B cell (primary cell): ENCODE measurements around the gene FRMPD2. TPM values are rescaled to one million over a fixed set of nuclear protein-coding genes. Genes with fewer than 3 reads are reported as not detected.

ENCODE experiments used
- ATAC-seq: fragments of 200-7000 bp; cut with Tn5 transposase; one replicate; pipeline ENCODE4 v1.10.0; 2021; ENCODE audit warnings: low read depth, mild to moderate bottlenecking, moderate number of reproducible peaks, moderate library complexity
- CTCF ChIA-PET: fragments of 350-600 bp; sonication (Branson Sonifier 250); formaldehyde crosslinking; loops from one replicate; lab custom pipeline; 2021; ENCODE audit warnings: antibody characterized with exemption, inconsistent platforms; lab: Charles Lee
- POLR2A ChIA-PET: fragments of 350-600 bp; sonication (Branson Sonifier 250); formaldehyde crosslinking; loops from one replicate; lab custom pipeline; 2021; ENCODE audit warnings: antibody characterized with exemption; lab: Charles Lee
- DNase-seq: peaks from one replicate; pipeline ENCODE4 v3.0.0; 2013
- H2AFZ ChIP-seq: 2 replicates; pipeline ENCODE4 v1.6.1; 2012; ENCODE audit warnings: mild to moderate bottlenecking, low read depth, low read length; ENCODE audit not compliant: insufficient read depth, poor library complexity, severe bottlenecking
- H3K27ac ChIP-seq, 2 donors: 1 replicate in 1 of 2; 2 replicates in 1 of 2; pipeline ENCODE4 v1.5.1; 2012 to 2013; ENCODE audit warnings: low read length in 2 of 2, mild to moderate bottlenecking in 2 of 2, moderate library complexity in 1 of 2
- H3K27me3 ChIP-seq, 4 experiments: fragments of 200-600 bp in 1 of 4; sonication (generic) in 1 of 4; replicated peaks in 1 of 4; 1 replicate in 2 of 4; 2 replicates in 2 of 4; pipeline versions ENCODE4 v1.6.1 to v1.7.0; 2013 to 2016; ENCODE audit warnings: low read length in 3 of 4, mild to moderate bottlenecking in 2 of 4, mixed read lengths in 1 of 4, moderate library complexity in 1 of 4; ENCODE audit not compliant: insufficient read depth in 4 of 4, control insufficient read depth in 3 of 4; ENCODE audit errors: control extremely low read depth in 1 of 4
- H3K36me3 ChIP-seq, 2 experiments: replicated peaks in 1 of 2; 1 replicate in 1 of 2; 2 replicates in 1 of 2; pipeline versions ENCODE4 v1.6.1 to v1.7.1; 2013; ENCODE audit warnings: low read length in 1 of 2; ENCODE audit not compliant: insufficient read depth in 2 of 2, control insufficient read depth in 1 of 2; ENCODE audit errors: control extremely low read depth in 1 of 2, extremely low read depth in 1 of 2
- H3K4me1 ChIP-seq, 2 donors: fragments of 200-600 bp in 1 of 2; sonication (generic) in 1 of 2; 1 replicate in 1 of 2; 2 replicates in 1 of 2; pipeline versions ENCODE4 v1.5.1 to v1.6.1; 2013 to 2017; ENCODE audit warnings: low read length in 2 of 2; ENCODE audit not compliant: control insufficient read depth in 2 of 2, insufficient read depth in 2 of 2
- H3K4me2 ChIP-seq: replicated peaks from 2 replicates; pipeline ENCODE3; 2012; ENCODE audit warnings: mild to moderate bottlenecking, low read depth, low read length; ENCODE audit not compliant: poor library complexity, severe bottlenecking
- H3K4me3 ChIP-seq, 5 experiments: fragments of 200-600 bp in 1 of 5; sonication (generic) in 1 of 5; 1 replicate in 3 of 5; 2 replicates in 2 of 5; pipeline versions ENCODE4 v1.5.1 to v1.7.0; 2011 to 2016; ENCODE audit warnings: low read length in 4 of 5, mild to moderate bottlenecking in 4 of 5, low read depth in 2 of 5, control low read depth in 1 of 5, moderate library complexity in 1 of 5; ENCODE audit not compliant: insufficient read depth in 1 of 5; ENCODE audit errors: control extremely low read depth in 1 of 5, extremely low read depth in 1 of 5
- H3K79me2 ChIP-seq: fragments of 200-600 bp; sonication (generic); one replicate; pipeline ENCODE4 v1.6.0; 2016; ENCODE audit warnings: low read length; ENCODE audit not compliant: control insufficient read depth, insufficient read depth
- H3K9ac ChIP-seq: fragments of 200-600 bp; sonication (generic); 2 replicates; pipeline ENCODE4 v1.6.1; 2017; ENCODE audit warnings: mild to moderate bottlenecking, low read length, moderate library complexity
- H3K9me3 ChIP-seq, 3 donors: one replicate each; pipeline versions ENCODE4 v1.6.1 to v1.7.1; 2013; ENCODE audit warnings: low read length in 2 of 3; ENCODE audit not compliant: control insufficient read depth in 2 of 3, insufficient read depth in 1 of 3; ENCODE audit errors: control extremely low read depth in 1 of 3
- H4K20me1 ChIP-seq: 2 replicates; pipeline ENCODE4 v1.6.0; 2012; ENCODE audit warnings: mild to moderate bottlenecking, low read length; ENCODE audit not compliant: insufficient read depth, control insufficient read depth, poor library complexity, severe bottlenecking
- H3K27ac Mint-ChIP-seq: one replicate; pipeline ENCODE4 v1.8.0; 2021; ENCODE audit warnings: mixed read lengths
- H3K27me3 Mint-ChIP-seq: one replicate; pipeline ENCODE4 v1.8.0; 2021; ENCODE audit warnings: mixed read lengths
- H3K4me1 Mint-ChIP-seq: one replicate; pipeline ENCODE4 v1.8.0; 2021; ENCODE audit warnings: mixed read lengths
- H3K4me3 Mint-ChIP-seq: one replicate; pipeline ENCODE4 v1.8.0; 2021; ENCODE audit warnings: mixed read lengths
- H3K9me3 Mint-ChIP-seq: one replicate; pipeline ENCODE4 v1.8.0; 2022; ENCODE audit warnings: mixed read lengths; ENCODE audit not compliant: insufficient read depth
- EZH2 ChIP-seq: IDR thresholded peaks from 2 replicates; pipeline ENCODE4 v1.6.1; 2012; ENCODE audit warnings: borderline replicate concordance, low read depth, mild to moderate bottlenecking, moderate library complexity, low read length; ENCODE audit not compliant: insufficient read depth, poor library complexity, severe bottlenecking
- WGBS: methylation state at CpG from one replicate; pipeline ENCODE4 v1.1.5; 2013; ENCODE audit warnings: missing lambda C conversion rate; ENCODE audit not compliant: insufficient coverage; 5-methylcytosine and 5-hydroxymethylcytosine counted together
- intact Hi-C: fragments of 100-400 bp; cut with micrococcal nuclease; formaldehyde crosslinking; loops from one replicate; pipeline ENCODE4 v1.10.0; 2022
- polyA plus RNA-seq: library from polyadenylated mRNA; depleted of rRNA; stranded (reverse); fragments of >200 nt; gene quantifications from 2 replicates; pipeline ENCODE4 v1.2.3, GENCODE V29; 2012
- total RNA-seq, 2 donors: library from RNA; stranded (reverse); fragments of 120-200 nt in 1 of 2; gene quantifications; 1 replicate in 1 of 2; 2 replicates in 1 of 2; pipeline versions ENCODE4 v1.2.3 to v1.2.4, GENCODE V29; 2013 to 2022
- TF ChIP-seq, protein P1 (sequence below): fragments of 200-600 bp; IDR thresholded peaks from one replicate; pipeline ENCODE4 v1.8.0; 2022; ENCODE audit warnings: antibody characterized with exemption, mild to moderate bottlenecking

Gene FRMPD2
- total and polyA plus RNA-seq, 2 donors (not counting 1 experiment from before 2014, with no cell fraction given) = not detected

DNA sequence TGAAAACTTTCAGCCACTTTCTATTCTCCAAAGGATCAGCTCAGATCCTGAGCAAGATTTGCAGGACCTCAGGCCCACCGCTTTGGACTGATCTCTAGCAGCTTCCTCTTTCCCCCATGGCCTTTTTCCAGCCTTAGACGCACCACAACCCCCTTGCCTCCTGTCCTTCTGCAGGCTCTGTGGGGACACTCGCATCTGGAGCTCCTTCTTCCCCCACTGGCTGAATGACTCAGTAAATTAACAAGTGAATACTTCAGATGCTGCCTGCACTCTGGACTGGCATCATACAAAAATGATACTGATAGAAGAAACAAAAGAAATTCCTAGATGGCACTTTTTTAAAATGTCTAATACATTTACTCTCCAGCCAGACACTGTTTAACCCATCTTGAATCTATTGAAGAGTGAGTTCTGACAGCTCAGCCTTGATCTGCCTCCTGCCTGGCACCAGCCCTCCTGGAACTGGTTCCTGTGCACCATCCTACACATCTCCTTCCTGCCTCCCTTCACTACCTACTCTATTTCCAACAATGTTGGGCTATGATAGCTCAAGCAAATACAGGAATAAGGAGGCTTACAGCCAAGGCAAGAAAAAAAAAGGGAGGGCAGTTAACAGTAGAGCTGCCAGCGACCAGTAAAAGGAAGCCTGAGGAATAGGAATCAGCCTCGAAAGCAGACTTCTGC, 3.3 kb downstream of the FRMPD2 start:
- no peak overlapping the region for H3K4me3 Mint-ChIP-seq
- no peaks in the 10 kb centered on the region for H3K27me3 ChIP-seq
- H3K79me2 ChIP-seq = no peaks in the 10 kb centered on the region
- POLR2A ChIA-PET = no interaction called here
- H3K27me3 Mint-ChIP-seq = no peaks in the 10 kb centered on the region
- H3K9me3 Mint-ChIP-seq = peaks cover 2% of the 10 kb centered on the region
- H4K20me1 ChIP-seq = no peaks in the 10 kb centered on the region
- H3K27ac ChIP-seq = no peak overlapping the region
- TF ChIP-seq EZH2 = no peak
- TF ChIP-seq, protein P1, sequence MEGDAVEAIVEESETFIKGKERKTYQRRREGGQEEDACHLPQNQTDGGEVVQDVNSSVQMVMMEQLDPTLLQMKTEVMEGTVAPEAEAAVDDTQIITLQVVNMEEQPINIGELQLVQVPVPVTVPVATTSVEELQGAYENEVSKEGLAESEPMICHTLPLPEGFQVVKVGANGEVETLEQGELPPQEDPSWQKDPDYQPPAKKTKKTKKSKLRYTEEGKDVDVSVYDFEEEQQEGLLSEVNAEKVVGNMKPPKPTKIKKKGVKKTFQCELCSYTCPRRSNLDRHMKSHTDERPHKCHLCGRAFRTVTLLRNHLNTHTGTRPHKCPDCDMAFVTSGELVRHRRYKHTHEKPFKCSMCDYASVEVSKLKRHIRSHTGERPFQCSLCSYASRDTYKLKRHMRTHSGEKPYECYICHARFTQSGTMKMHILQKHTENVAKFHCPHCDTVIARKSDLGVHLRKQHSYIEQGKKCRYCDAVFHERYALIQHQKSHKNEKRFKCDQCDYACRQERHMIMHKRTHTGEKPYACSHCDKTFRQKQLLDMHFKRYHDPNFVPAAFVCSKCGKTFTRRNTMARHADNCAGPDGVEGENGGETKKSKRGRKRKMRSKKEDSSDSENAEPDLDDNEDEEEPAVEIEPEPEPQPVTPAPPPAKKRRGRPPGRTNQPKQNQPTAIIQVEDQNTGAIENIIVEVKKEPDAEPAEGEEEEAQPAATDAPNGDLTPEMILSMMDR = no peak
- H3K9me3 ChIP-seq = no peaks in the 10 kb centered on the region
- H3K4me1 ChIP-seq = no peaks in the 10 kb centered on the region
- no peak for ATAC-seq
- H3K9ac ChIP-seq = no peak overlapping the region
- CTCF ChIA-PET = interaction anchor here (1.1 to 1.8 kb wide), 2 partner anchors 17 to 20 kb away, joined by 3 to 5 read pairs; no protein-coding TSS in a partner anchor
- H3K4me3 ChIP-seq = no peak overlapping the region
- 63% methylated on average over 5 of the region's 5 CpGs for WGBS
- intact Hi-C loops = no loop called here
- H2AFZ ChIP-seq = no peak overlapping the region
- no peak overlapping the region for H3K27ac Mint-ChIP-seq
- no peaks in the 10 kb centered on the region for H3K36me3 ChIP-seq
- no peak overlapping the region for H3K4me2 ChIP-seq
- no peak for DNase-seq
- H3K4me1 Mint-ChIP-seq = no peaks in the 10 kb centered on the region

- Mint-ChIP-seq H3K27ac (no peak overlapping the region), H3K4me3 (no peak overlapping the region), H3K27me3 (no peaks in the 10 kb centered on the region), H3K9me3 (peaks cover 2% of the 10 kb centered on the region), H3K4me1 (no peaks in the 10 kb centered on the region)
- Histone ChIP-seq H2AFZ (no peak overlapping the region), H3K27ac (no peak overlapping the region), H3K79me2 (no peaks in the 10 kb centered on the region), H3K27me3 (no peaks in the 10 kb centered on the region), H4K20me1 (no peaks in the 10 kb centered on the region), H3K36me3 (no peaks in the 10 kb centered on the region), H3K9me3 (no peaks in the 10 kb centered on the region), H3K4me2 (no peak overlapping the region), H3K4me3 (no peak overlapping the region), H3K4me1 (no peaks in the 10 kb centered on the region), H3K9ac (no peak overlapping the region)
- 100% methylated on average over 2 of the region's 4 CpGs for WGBS
- intact Hi-C loops = no loop called here
- TF ChIP-seq EZH2 = no peak
- TF ChIP-seq, protein P1 = no peak
- POLR2A ChIA-PET = no interaction called here
- DNase-seq = no peak
- no peak for ATAC-seq
- CTCF ChIA-PET = no interaction called here
Observed at GRCh38 chr10:48266528-48266927, 8.0 kb downstream of the FRMPD2 start.
